Brain microvascular endothelial cell (primary cell): Measurements from ENCODE around the gene C10orf71.

ENCODE experiments used
- DNase-seq: peaks from one replicate; pipeline ENCODE4 v3.0.0-alpha.2; 2020
- H3K27ac ChIP-seq: fragments of 250-450 bp; sonication (Bioruptor Pico); 2 replicates; pipeline ENCODE4 v1.5.1; 2020; ENCODE audit warnings: mild to moderate bottlenecking, moderate library complexity
- H3K27me3 ChIP-seq: fragments of 250-450 bp; sonication (Bioruptor Pico); replicated peaks from 2 replicates; pipeline ENCODE4 v1.5.1; 2020; ENCODE audit warnings: mild to moderate bottlenecking
- H3K36me3 ChIP-seq: fragments of 250-450 bp; sonication (Bioruptor Pico); replicated peaks from 2 replicates; pipeline ENCODE4 v1.5.1; 2020; ENCODE audit warnings: mild to moderate bottlenecking
- H3K4me3 ChIP-seq: 2 replicates; pipeline ENCODE4 v1.5.1; 2011; ENCODE audit warnings: low read depth, mild to moderate bottlenecking, control low read depth, low read length, moderate library complexity
- in situ Hi-C: cut with HindIII; loops from 2 replicates; pipeline ENCODE4 v1.10.0; 2017; ENCODE audit warnings: low sequenced_read_pairs, low pct_ligation_motif_present
- TF ChIP-seq, protein P1 (sequence below): IDR thresholded peaks from 2 replicates; pipeline ENCODE4 v1.5.1; 2011; ENCODE audit warnings: low read depth, mild to moderate bottlenecking, moderate library complexity, low read length, control low read depth, inconsistent platforms; ENCODE audit errors: missing control alignments

C10orf71 gene

GRCh38 chr10:49264177-49264677, 34.7 kb upstream of the C10orf71 start:
- Histone ChIP-seq H3K36me3 (no peaks in the 10 kb centered on the region), H3K4me3 (no peak overlapping the region), H3K27me3 (no peaks in the 10 kb centered on the region), H3K27ac (no peak overlapping the region)
- in situ Hi-C loops: no loop called here
- no peak for DNase-seq
- TF ChIP-seq, protein P1, sequence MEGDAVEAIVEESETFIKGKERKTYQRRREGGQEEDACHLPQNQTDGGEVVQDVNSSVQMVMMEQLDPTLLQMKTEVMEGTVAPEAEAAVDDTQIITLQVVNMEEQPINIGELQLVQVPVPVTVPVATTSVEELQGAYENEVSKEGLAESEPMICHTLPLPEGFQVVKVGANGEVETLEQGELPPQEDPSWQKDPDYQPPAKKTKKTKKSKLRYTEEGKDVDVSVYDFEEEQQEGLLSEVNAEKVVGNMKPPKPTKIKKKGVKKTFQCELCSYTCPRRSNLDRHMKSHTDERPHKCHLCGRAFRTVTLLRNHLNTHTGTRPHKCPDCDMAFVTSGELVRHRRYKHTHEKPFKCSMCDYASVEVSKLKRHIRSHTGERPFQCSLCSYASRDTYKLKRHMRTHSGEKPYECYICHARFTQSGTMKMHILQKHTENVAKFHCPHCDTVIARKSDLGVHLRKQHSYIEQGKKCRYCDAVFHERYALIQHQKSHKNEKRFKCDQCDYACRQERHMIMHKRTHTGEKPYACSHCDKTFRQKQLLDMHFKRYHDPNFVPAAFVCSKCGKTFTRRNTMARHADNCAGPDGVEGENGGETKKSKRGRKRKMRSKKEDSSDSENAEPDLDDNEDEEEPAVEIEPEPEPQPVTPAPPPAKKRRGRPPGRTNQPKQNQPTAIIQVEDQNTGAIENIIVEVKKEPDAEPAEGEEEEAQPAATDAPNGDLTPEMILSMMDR: no peak

- H3K36me3 ChIP-seq: no peaks in the 10 kb centered on the region
- DNase-seq: no peak
- no peak overlapping the region for H3K27ac ChIP-seq
- H3K27me3 ChIP-seq: no peaks in the 10 kb centered on the region
- TF ChIP-seq, protein P1: no peak
- no peak overlapping the region for H3K4me3 ChIP-seq
- in situ Hi-C loops: no loop called here
Observed at GRCh38 chr10:49265885-49266284, 33.1 kb upstream of the C10orf71 start.

- DNase-seq: no peak
Observed at GRCh38 chr10:49268185-49268584, 30.8 kb upstream of the C10orf71 start.

GRCh38 chr10:49269523-49269922, 29.4 kb upstream of the C10orf71 start:
- in situ Hi-C loops: no loop called here
- no peak overlapping the region for H3K27ac ChIP-seq
- TF ChIP-seq, protein P1: no peak
- no peaks in the 10 kb centered on the region for H3K36me3 ChIP-seq
- H3K27me3 ChIP-seq: no peaks in the 10 kb centered on the region
- H3K4me3 ChIP-seq: no peak overlapping the region
- no peak for DNase-seq

More at GRCh38 chr10:49268185-49268584, 30.8 kb upstream of the C10orf71 start:
- in situ Hi-C loops: no loop called here
- no peak overlapping the region for H3K4me3 ChIP-seq
- no peaks in the 10 kb centered on the region for H3K27me3 ChIP-seq
- H3K27ac ChIP-seq: no peak overlapping the region
- TF ChIP-seq, protein P1: no peak
- no peaks in the 10 kb centered on the region for H3K36me3 ChIP-seq

DNA sequence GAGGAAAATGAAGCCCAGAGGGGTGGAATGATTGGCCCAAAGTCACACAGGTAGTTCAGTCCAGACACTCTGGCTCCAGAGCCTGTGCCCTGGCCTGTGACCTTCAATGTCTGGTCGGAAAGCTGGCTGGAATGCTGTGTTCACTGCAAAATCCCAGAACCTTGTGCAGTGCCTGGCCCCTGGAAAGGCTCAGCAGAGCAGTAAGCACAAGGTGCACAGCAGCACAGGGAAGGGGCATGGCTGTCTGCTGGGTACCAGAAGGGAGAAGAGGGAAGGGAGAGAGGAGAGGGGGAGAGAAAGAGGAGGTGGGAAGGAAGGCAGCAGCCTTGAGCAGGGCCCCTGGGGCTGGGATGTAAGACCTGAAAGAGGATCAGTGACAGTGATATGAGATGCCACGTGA, 28.4 kb upstream of the C10orf71 start:
- TF ChIP-seq, protein P1: no peak
- Histone ChIP-seq H3K27me3 (no peaks in the 10 kb centered on the region), H3K4me3 (no peak overlapping the region), H3K36me3 (no peaks in the 10 kb centered on the region), H3K27ac (no peak overlapping the region)
- in situ Hi-C loops: no loop called here
- no peak for DNase-seq

DNA sequence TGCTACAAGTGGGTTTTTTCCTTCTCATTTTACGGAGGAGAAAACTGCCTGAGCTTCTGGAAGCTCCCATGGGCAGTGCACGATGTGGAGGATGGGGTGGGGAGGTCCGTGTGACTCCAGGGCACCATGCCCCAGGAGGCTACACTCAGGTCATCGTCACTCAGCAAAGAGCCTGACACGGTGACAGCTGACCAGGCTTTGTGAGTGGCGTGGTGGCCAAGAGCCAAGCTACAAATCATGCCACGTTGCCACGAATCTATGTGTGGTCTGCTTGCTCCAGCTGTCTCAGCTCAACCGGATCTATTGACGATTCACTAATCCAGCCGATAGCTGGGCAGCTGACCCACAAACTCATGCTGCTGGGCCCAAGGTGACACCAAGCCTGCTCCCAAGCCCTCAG, 27.6 kb upstream of the C10orf71 start:
- TF ChIP-seq, protein P1: no peak
- Histone ChIP-seq H3K27me3 (no peaks in the 10 kb centered on the region), H3K36me3 (no peaks in the 10 kb centered on the region), H3K4me3 (no peak overlapping the region), H3K27ac (no peak overlapping the region)
- in situ Hi-C loops: no loop called here
- DNase-seq: no peak
